ENCODE results near the gene NFATC4.

DNA sequence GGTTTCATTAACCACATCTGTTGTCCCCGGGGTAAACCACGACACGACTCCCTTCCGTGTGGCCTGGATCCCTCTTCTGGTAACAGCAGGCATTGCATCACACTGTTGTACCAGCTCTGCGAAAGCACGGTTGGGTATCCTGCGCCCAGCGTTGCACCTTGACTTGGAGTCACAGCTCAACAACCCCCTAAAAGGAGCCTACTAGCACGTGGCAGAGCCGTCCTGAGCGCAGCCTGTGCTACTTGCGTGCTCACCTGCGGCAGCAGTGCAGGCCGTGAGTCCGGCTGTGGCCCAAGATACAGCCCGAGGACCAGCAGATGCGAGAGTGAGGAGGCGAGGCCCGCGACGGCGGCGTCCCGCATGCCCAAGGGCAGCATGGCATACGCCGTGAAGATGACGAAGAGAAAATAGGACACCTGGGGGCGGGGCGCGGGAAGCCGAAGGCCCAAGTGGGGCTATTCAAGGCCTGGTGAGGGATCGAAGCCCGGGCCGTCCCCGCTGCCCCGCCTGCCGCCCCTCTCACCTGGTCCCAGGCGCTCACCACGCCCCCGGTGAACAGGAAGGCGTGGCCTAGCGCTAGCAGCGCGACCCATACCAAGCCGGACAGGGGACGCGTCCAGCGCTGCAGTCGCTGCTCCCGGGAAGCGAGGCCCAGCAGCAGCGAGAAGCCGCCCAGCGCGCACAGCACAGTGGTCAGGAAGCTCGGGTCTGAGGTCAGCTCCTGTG, 35.6 kb upstream of the NFATC4 start:
- TF ChIP-seq POLR2AphosphoS5 (IDR thresholded peaks at IDR 0.05; ENCODE audit: low read depth, low read length), result no peak
- TF ChIP-seq RAD21 (IDR thresholded peaks at IDR 0.05; ENCODE audit: low read depth), result peak; percentile 46; the same call in 1 of the 2 replicates
- TF ChIP-seq FOSL1 (IDR thresholded peaks at IDR 0.05; ENCODE audit: low read depth), result no peak
- TF ChIP-seq, protein P1, sequence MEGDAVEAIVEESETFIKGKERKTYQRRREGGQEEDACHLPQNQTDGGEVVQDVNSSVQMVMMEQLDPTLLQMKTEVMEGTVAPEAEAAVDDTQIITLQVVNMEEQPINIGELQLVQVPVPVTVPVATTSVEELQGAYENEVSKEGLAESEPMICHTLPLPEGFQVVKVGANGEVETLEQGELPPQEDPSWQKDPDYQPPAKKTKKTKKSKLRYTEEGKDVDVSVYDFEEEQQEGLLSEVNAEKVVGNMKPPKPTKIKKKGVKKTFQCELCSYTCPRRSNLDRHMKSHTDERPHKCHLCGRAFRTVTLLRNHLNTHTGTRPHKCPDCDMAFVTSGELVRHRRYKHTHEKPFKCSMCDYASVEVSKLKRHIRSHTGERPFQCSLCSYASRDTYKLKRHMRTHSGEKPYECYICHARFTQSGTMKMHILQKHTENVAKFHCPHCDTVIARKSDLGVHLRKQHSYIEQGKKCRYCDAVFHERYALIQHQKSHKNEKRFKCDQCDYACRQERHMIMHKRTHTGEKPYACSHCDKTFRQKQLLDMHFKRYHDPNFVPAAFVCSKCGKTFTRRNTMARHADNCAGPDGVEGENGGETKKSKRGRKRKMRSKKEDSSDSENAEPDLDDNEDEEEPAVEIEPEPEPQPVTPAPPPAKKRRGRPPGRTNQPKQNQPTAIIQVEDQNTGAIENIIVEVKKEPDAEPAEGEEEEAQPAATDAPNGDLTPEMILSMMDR (IDR thresholded peaks at IDR 0.05 in 2 of 3, conservative IDR thresholded peaks at IDR 0.05 in 1 of 3; ENCODE audit: borderline replicate concordance in 1 of 3, insufficient read depth in 1 of 3, low read depth in 2 of 3, low read length in 2 of 3), result peak; percentile 23 to 67 (median 61); a peak in 4 of 6 replicates
- TF ChIP-seq EZH2 (IDR thresholded peaks at IDR 0.05), result no peak
- no peak for TF ChIP-seq YY1 (IDR thresholded peaks at IDR 0.05; ENCODE audit: extremely low read depth, insufficient replicate concordance, low read depth, low read length)
- TF ChIP-seq, protein P2, sequence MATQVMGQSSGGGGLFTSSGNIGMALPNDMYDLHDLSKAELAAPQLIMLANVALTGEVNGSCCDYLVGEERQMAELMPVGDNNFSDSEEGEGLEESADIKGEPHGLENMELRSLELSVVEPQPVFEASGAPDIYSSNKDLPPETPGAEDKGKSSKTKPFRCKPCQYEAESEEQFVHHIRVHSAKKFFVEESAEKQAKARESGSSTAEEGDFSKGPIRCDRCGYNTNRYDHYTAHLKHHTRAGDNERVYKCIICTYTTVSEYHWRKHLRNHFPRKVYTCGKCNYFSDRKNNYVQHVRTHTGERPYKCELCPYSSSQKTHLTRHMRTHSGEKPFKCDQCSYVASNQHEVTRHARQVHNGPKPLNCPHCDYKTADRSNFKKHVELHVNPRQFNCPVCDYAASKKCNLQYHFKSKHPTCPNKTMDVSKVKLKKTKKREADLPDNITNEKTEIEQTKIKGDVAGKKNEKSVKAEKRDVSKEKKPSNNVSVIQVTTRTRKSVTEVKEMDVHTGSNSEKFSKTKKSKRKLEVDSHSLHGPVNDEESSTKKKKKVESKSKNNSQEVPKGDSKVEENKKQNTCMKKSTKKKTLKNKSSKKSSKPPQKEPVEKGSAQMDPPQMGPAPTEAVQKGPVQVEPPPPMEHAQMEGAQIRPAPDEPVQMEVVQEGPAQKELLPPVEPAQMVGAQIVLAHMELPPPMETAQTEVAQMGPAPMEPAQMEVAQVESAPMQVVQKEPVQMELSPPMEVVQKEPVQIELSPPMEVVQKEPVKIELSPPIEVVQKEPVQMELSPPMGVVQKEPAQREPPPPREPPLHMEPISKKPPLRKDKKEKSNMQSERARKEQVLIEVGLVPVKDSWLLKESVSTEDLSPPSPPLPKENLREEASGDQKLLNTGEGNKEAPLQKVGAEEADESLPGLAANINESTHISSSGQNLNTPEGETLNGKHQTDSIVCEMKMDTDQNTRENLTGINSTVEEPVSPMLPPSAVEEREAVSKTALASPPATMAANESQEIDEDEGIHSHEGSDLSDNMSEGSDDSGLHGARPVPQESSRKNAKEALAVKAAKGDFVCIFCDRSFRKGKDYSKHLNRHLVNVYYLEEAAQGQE (IDR thresholded peaks at IDR 0.05; ENCODE audit: low read depth), result no peak
- TF ChIP-seq MAX (IDR thresholded peaks at IDR 0.05), result no peak
- TF ChIP-seq CEBPB (IDR thresholded peaks at IDR 0.05; ENCODE audit: low read depth), result no peak
- TF ChIP-seq TCF7L2 (IDR thresholded peaks at IDR 0.05; ENCODE audit: borderline replicate concordance, extremely low read depth, insufficient read depth, insufficient read length), result no peak
- no peak for TF ChIP-seq POLR2A (IDR thresholded peaks at IDR 0.05; ENCODE audit: borderline replicate concordance, extremely low read depth, insufficient read depth, insufficient read length)
